ENCODE measurements around the gene MAMDC2.

MAMDC2 gene

GRCh38 chr9:70043689-70044489, at the start of gene MAMDC2:
Gene MAMDC2 (plus strand): TSS chr9:70043848. CDS start chr9:70044198, 350 bp downstream.
- no peak within 1 kb of the TSS for H3K27ac Mint-ChIP-seq
- DNase-seq, result no peak
- H3K4me1 Mint-ChIP-seq, result peaks cover 11% of the 10 kb centered on the region
- CTCF ChIA-PET, result no interaction called here
- H3K9me3 Mint-ChIP-seq, result no peaks in the 10 kb centered on the region
- peaks cover 71% of the 10 kb centered on the region for H3K27me3 Mint-ChIP-seq
- no peak within 1 kb of the TSS for H3K4me3 Mint-ChIP-seq
- no peaks in the 10 kb centered on the region for H3K36me3 Mint-ChIP-seq

GRCh38 chr9:69995846-69996245, 47.8 kb upstream of the MAMDC2 start:
- Mint-ChIP-seq H3K9me3 (no peaks in the 10 kb centered on the region), H3K4me3 (no peak overlapping the region), H3K27me3 (peaks cover 4% of the 10 kb centered on the region), H3K27ac (no peak overlapping the region), H3K4me1 (no peaks in the 10 kb centered on the region), H3K36me3 (no peaks in the 10 kb centered on the region)
- DNase-seq, result no peak
- CTCF ChIA-PET, result no interaction called here

GRCh38 chr9:69996967-69997366, 46.7 kb upstream of the MAMDC2 start:
- Mint-ChIP-seq H3K27me3 (peaks cover 4% of the 10 kb centered on the region), H3K36me3 (no peaks in the 10 kb centered on the region)
- DNase-seq, result no peak

GRCh38 chr9:69997524-69997923, 46.1 kb upstream of the MAMDC2 start:
- Mint-ChIP-seq H3K4me1 (no peaks in the 10 kb centered on the region), H3K27ac (no peak overlapping the region), H3K27me3 (peaks cover 4% of the 10 kb centered on the region), H3K4me3 (no peak overlapping the region), H3K9me3 (no peaks in the 10 kb centered on the region), H3K36me3 (no peaks in the 10 kb centered on the region)
- no peak for DNase-seq
- CTCF ChIA-PET, result no interaction called here

More at GRCh38 chr9:69996967-69997366, 46.7 kb upstream of the MAMDC2 start:
- Mint-ChIP-seq H3K27ac (no peak overlapping the region), H3K9me3 (no peaks in the 10 kb centered on the region), H3K4me1 (no peaks in the 10 kb centered on the region), H3K4me3 (no peak overlapping the region)
- CTCF ChIA-PET, result no interaction called here

- Mint-ChIP-seq H3K27me3 (peaks cover 4% of the 10 kb centered on the region), H3K9me3 (no peaks in the 10 kb centered on the region), H3K36me3 (no peaks in the 10 kb centered on the region), H3K4me1 (no peaks in the 10 kb centered on the region), H3K27ac (no peak overlapping the region), H3K4me3 (no peak overlapping the region)
- DNase-seq, result no peak
- CTCF ChIA-PET, result no interaction called here
Measured at GRCh38 chr9:69999315-69999714, 44.3 kb upstream of the MAMDC2 start.

GRCh38 chr9:70000469-70000868, 43.2 kb upstream of the MAMDC2 start:
- DNase-seq, result no peak
- H3K27me3 Mint-ChIP-seq, result peaks cover 4% of the 10 kb centered on the region
- no peak overlapping the region for H3K4me3 Mint-ChIP-seq
- no peak overlapping the region for H3K27ac Mint-ChIP-seq
- H3K36me3 Mint-ChIP-seq, result no peaks in the 10 kb centered on the region
- no peaks in the 10 kb centered on the region for H3K9me3 Mint-ChIP-seq
- H3K4me1 Mint-ChIP-seq, result no peaks in the 10 kb centered on the region
- CTCF ChIA-PET, result no interaction called here

GRCh38 chr9:70003901-70004714, 39.5 kb upstream of the MAMDC2 start:
- H3K36me3 Mint-ChIP-seq, result no peaks in the 10 kb centered on the region
- H3K27me3 Mint-ChIP-seq, result peaks cover 10% of the 10 kb centered on the region
- H3K27ac Mint-ChIP-seq, result no peak overlapping the region
- H3K9me3 Mint-ChIP-seq, result no peaks in the 10 kb centered on the region
- no peak overlapping the region for H3K4me3 Mint-ChIP-seq
- DNase-seq, result no peak
- no peaks in the 10 kb centered on the region for H3K4me1 Mint-ChIP-seq
- CTCF ChIA-PET, result no interaction called here

GRCh38 chr9:70006306-70006705, 37.3 kb upstream of the MAMDC2 start:
- no peaks in the 10 kb centered on the region for H3K4me1 Mint-ChIP-seq
- no peak for DNase-seq
- no peak overlapping the region for H3K27ac Mint-ChIP-seq
- H3K27me3 Mint-ChIP-seq, result peaks cover 6% of the 10 kb centered on the region
- no peaks in the 10 kb centered on the region for H3K9me3 Mint-ChIP-seq
- H3K4me3 Mint-ChIP-seq, result no peak overlapping the region
- H3K36me3 Mint-ChIP-seq, result no peaks in the 10 kb centered on the region
- CTCF ChIA-PET, result no interaction called here

- Mint-ChIP-seq H3K4me3 (no peak overlapping the region), H3K4me1 (no peaks in the 10 kb centered on the region), H3K27ac (no peak overlapping the region), H3K9me3 (no peaks in the 10 kb centered on the region), H3K36me3 (no peaks in the 10 kb centered on the region), H3K27me3 (peaks cover 6% of the 10 kb centered on the region)
- CTCF ChIA-PET, result interaction anchor here (0.8 kb wide), 1 partner anchor 42 kb away, joined by 3 read pairs; no protein-coding TSS in a partner anchor
- no peak for DNase-seq
Measured at GRCh38 chr9:70007831-70008230, 35.8 kb upstream of the MAMDC2 start.

- no peaks in the 10 kb centered on the region for H3K9me3 Mint-ChIP-seq
- H3K27ac Mint-ChIP-seq, result no peak overlapping the region
- no peaks in the 10 kb centered on the region for H3K36me3 Mint-ChIP-seq
- no peaks in the 10 kb centered on the region for H3K4me1 Mint-ChIP-seq
- H3K27me3 Mint-ChIP-seq, result peaks cover 6% of the 10 kb centered on the region
- CTCF ChIA-PET, result no interaction called here
- no peak for DNase-seq
- H3K4me3 Mint-ChIP-seq, result no peak overlapping the region
Measured at GRCh38 chr9:70010015-70010414, 33.6 kb upstream of the MAMDC2 start.

- no peaks in the 10 kb centered on the region for H3K4me1 Mint-ChIP-seq
- no peak overlapping the region for H3K4me3 Mint-ChIP-seq
- DNase-seq, result no peak
- CTCF ChIA-PET, result no interaction called here
- H3K27ac Mint-ChIP-seq, result no peak overlapping the region
- no peaks in the 10 kb centered on the region for H3K36me3 Mint-ChIP-seq
- no peaks in the 10 kb centered on the region for H3K27me3 Mint-ChIP-seq
- H3K9me3 Mint-ChIP-seq, result no peaks in the 10 kb centered on the region
Measured at GRCh38 chr9:70011366-70011765, 32.3 kb upstream of the MAMDC2 start.

- DNase-seq, result no peak
- Mint-ChIP-seq H3K4me3 (no peak overlapping the region), H3K27ac (no peak overlapping the region), H3K4me1 (no peaks in the 10 kb centered on the region), H3K27me3 (no peaks in the 10 kb centered on the region), H3K36me3 (no peaks in the 10 kb centered on the region), H3K9me3 (no peaks in the 10 kb centered on the region)
- CTCF ChIA-PET, result no interaction called here
Measured at GRCh38 chr9:70012569-70012968, 31.1 kb upstream of the MAMDC2 start.

GRCh38 chr9:70013598-70014196, 30.0 kb upstream of the MAMDC2 start:
- Mint-ChIP-seq H3K27me3 (no peaks in the 10 kb centered on the region), H3K9me3 (no peaks in the 10 kb centered on the region), H3K27ac (no peak overlapping the region), H3K4me3 (no peak overlapping the region), H3K4me1 (no peaks in the 10 kb centered on the region), H3K36me3 (no peaks in the 10 kb centered on the region)
- CTCF ChIA-PET, result no interaction called here
- no peak for DNase-seq

GRCh38 chr9:70015099-70015498, 28.5 kb upstream of the MAMDC2 start:
- Mint-ChIP-seq H3K9me3 (no peaks in the 10 kb centered on the region), H3K36me3 (no peaks in the 10 kb centered on the region), H3K27me3 (no peaks in the 10 kb centered on the region), H3K4me1 (no peaks in the 10 kb centered on the region), H3K4me3 (no peak overlapping the region), H3K27ac (no peak overlapping the region)
- CTCF ChIA-PET, result interaction anchor here (1.0 kb wide), 1 partner anchor 96 kb away, joined by 3 read pairs; no protein-coding TSS in a partner anchor
- no peak for DNase-seq

Data from activated naive CD4-positive, alpha-beta T cell treated with anti-CD3 and anti-CD28 coated beads, Interleukin-2, amount 10 ng/mL, durations not matched to agents 7 days and 5 days (primary cell).